IPS DF 4.7 (cell line): ENCODE measurements around the gene PITX3.
"Not testable (repeated sequence)": the region's sequence is repeated elsewhere in the genome, so short reads cannot be mapped to it uniquely, and the experiment has no call there.

Experiments
- DNase-seq: peaks from one replicate; pipeline ENCODE4 v3.0.0-alpha.2; 2013; ENCODE audit warnings: low spot score; ENCODE audit errors: extremely low read depth

The PITX3 gene

GRCh38 chr10:102227050-102227449 lies 14.3 kb downstream of the PITX3 start:
- DNase-seq = no peak

- no peak for DNase-seq
Measured at GRCh38 chr10:102226542-102226870, 14.8 kb downstream of the PITX3 start.

- no peak for DNase-seq
Measured at GRCh38 chr10:102225646-102226541, 15.4 kb downstream of the PITX3 start, which contains the start of gene ELOVL3. TSS of gene ELOVL3 (plus strand) at chr10:102226299. CDS start at chr10:102226549, 250 bp downstream.

- no peak for DNase-seq
Measured at GRCh38 chr10:102222797-102223196, 18.5 kb downstream of the PITX3 start.

- DNase-seq = no peak
Measured at GRCh38 chr10:102220612-102221011, 20.7 kb downstream of the PITX3 start.

GRCh38 chr10:102219370-102219769 lies 21.9 kb downstream of the PITX3 start:
- DNase-seq = no peak

GRCh38 chr10:102213599-102213998 lies 27.7 kb downstream of the PITX3 start:
- DNase-seq = not testable (repeated sequence)

GRCh38 chr10:102211615-102212299 lies 29.6 kb downstream of the PITX3 start:
- DNase-seq = no peak

GRCh38 chr10:102208311-102209035 lies 32.8 kb downstream of the PITX3 start:
- DNase-seq = no peak

- DNase-seq = no peak
Measured at GRCh38 chr10:102202386-102202785, 38.9 kb downstream of the PITX3 start.

- DNase-seq = no peak
Measured at GRCh38 chr10:102200751-102201640, 40.3 kb downstream of the PITX3 start.

GRCh38 chr10:102198027-102198426 lies 43.3 kb downstream of the PITX3 start:
- DNase-seq = no peak

- no peak for DNase-seq
Measured at GRCh38 chr10:102196893-102197292, 44.4 kb downstream of the PITX3 start.

GRCh38 chr10:102195296-102195870 lies 45.9 kb downstream of the PITX3 start:
- no peak for DNase-seq

GRCh38 chr10:102191956-102192355 lies 49.4 kb downstream of the PITX3 start:
- DNase-seq = no peak

- DNase-seq = not testable (repeated sequence)
Measured at GRCh38 chr10:102188941-102189898, 52.1 kb downstream of the PITX3 start.

- DNase-seq = no peak
Measured at GRCh38 chr10:102188298-102188940, 52.9 kb downstream of the PITX3 start.

GRCh38 chr10:102185811-102186527 lies 55.3 kb downstream of the PITX3 start:
- DNase-seq = no peak
